ENCODE data around the gene NOL8.
A peak's percentile ranks its signal among the peaks of the same experiment; 100 is the strongest.

Gene NOL8

GRCh38 chr9:92327283-92327850 lies 2.2 kb upstream of the NOL8 start:
- Mint-ChIP-seq H3K27ac (no peak overlapping the region), H3K27me3 (ENCODE audit: low read depth) (no peaks in the 10 kb centered on the region), H3K4me1 (ENCODE audit: low read depth) (peaks cover 24% of the 10 kb centered on the region), H3K9me3 (no peaks in the 10 kb centered on the region), H3K36me3 (ENCODE audit: low read depth) (peaks cover 7% of the 10 kb centered on the region), H3K4me3 (peak overlapping the region; percentile 95)

DNA sequence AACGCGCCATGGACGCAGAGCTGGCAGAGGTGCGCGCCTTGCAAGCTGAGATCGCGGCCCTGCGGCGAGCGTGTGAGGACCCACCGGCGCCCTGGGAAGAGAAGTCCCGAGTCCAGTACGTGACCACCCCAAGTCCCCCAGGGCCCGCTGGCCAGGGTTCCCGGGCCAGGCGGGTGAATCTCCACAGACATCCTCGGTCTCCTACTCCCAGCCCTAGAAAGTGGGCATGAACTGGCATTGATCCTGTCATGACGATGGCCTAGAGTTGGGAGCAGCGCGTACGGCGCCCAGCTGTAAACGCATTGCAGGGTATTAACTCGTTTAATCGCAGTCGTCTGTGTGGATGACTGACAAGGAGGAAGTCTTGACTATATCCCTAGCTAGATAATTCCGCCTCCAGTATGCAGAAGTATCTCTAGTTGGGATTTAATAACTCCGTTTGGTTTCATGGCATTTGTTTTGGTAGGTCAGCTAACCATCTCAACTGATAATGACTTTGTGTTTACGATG lies 896 bp upstream of the NOL8 start:
- Mint-ChIP-seq H3K4me1 (ENCODE audit: low read depth) (peaks cover 24% of the 10 kb centered on the region), H3K36me3 (ENCODE audit: low read depth) (peaks cover 9% of the 10 kb centered on the region), H3K27me3 (ENCODE audit: low read depth) (no peaks in the 10 kb centered on the region), H3K4me3 (peak overlapping the region; percentile 95), H3K9me3 (no peaks in the 10 kb centered on the region), H3K27ac (peak overlapping the region; percentile 96)

GRCh38 chr9:92324889-92325268 lies 271 bp downstream of the NOL8 start:
- Mint-ChIP-seq H3K4me3 (peak overlapping the region; percentile 95), H3K27me3 (ENCODE audit: low read depth) (no peaks in the 10 kb centered on the region), H3K4me1 (ENCODE audit: low read depth) (peaks cover 24% of the 10 kb centered on the region), H3K36me3 (ENCODE audit: low read depth) (peaks cover 14% of the 10 kb centered on the region), H3K27ac (peak overlapping the region; percentile 96), H3K9me3 (no peaks in the 10 kb centered on the region)

DNA sequence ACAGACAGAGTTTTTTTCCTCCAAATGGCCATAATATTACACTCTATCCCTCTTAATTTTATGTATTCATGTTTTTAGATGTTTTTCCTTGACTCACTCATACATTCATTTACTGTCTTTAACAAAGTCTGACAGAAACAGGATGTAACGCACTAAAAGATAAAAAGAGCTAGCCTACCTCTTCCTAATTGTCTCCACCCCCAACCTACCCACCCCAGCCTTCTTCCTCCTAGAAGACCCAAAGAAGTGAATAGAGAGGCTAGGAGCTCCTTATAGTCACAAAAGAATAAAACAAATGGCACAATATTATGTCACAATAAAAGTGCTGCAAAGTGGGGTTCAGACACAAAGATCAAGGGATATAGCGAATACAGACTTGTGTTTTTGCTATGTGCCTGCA lies 719 bp downstream of the NOL8 start:
- H3K4me1 Mint-ChIP-seq (ENCODE audit: low read depth): peaks cover 24% of the 10 kb centered on the region
- no peaks in the 10 kb centered on the region for H3K9me3 Mint-ChIP-seq
- peak overlapping the region; percentile 96 for H3K27ac Mint-ChIP-seq
- peaks cover 16% of the 10 kb centered on the region for H3K36me3 Mint-ChIP-seq (ENCODE audit: low read depth)
- peak overlapping the region; percentile 95 for H3K4me3 Mint-ChIP-seq
- no peaks in the 10 kb centered on the region for H3K27me3 Mint-ChIP-seq (ENCODE audit: low read depth)

DNA sequence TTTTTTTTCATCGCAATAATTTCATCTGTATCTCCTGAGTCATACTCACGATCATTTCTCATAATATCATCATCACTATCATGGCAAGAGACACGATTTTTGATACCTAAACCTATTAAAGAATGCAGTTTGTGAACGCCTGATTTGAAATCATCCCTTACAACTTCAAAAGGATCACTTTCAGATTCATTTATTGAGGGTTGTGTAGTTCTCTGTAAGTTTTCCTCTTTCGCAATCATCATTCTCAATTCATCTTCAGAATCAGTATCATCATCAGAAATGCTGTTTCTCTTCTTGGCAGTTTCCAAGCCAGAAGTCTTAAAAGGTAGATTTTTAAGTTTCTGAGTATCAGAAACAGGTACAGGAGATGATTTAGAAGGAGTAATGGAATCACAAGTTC lies 9.7 kb downstream of the NOL8 start:
- H3K4me1 Mint-ChIP-seq (ENCODE audit: low read depth): peaks cover 9% of the 10 kb centered on the region

GRCh38 chr9:92313624-92314012 lies 11.5 kb downstream of the NOL8 start:
- Mint-ChIP-seq H3K4me1 (ENCODE audit: low read depth) (peaks cover 9% of the 10 kb centered on the region), H3K36me3 (ENCODE audit: low read depth) (peaks cover 57% of the 10 kb centered on the region), H3K9me3 (no peaks in the 10 kb centered on the region), H3K4me3 (no peak overlapping the region), H3K27ac (peak overlapping the region; percentile 28), H3K27me3 (ENCODE audit: low read depth) (no peaks in the 10 kb centered on the region)

More for the DNA sequence above, 9.7 kb downstream of the NOL8 start:
- H3K27ac Mint-ChIP-seq: no peak overlapping the region
- peaks cover 56% of the 10 kb centered on the region for H3K36me3 Mint-ChIP-seq (ENCODE audit: low read depth)
- H3K4me3 Mint-ChIP-seq: no peak overlapping the region
- no peaks in the 10 kb centered on the region for H3K9me3 Mint-ChIP-seq
- H3K27me3 Mint-ChIP-seq (ENCODE audit: low read depth): no peaks in the 10 kb centered on the region

DNA sequence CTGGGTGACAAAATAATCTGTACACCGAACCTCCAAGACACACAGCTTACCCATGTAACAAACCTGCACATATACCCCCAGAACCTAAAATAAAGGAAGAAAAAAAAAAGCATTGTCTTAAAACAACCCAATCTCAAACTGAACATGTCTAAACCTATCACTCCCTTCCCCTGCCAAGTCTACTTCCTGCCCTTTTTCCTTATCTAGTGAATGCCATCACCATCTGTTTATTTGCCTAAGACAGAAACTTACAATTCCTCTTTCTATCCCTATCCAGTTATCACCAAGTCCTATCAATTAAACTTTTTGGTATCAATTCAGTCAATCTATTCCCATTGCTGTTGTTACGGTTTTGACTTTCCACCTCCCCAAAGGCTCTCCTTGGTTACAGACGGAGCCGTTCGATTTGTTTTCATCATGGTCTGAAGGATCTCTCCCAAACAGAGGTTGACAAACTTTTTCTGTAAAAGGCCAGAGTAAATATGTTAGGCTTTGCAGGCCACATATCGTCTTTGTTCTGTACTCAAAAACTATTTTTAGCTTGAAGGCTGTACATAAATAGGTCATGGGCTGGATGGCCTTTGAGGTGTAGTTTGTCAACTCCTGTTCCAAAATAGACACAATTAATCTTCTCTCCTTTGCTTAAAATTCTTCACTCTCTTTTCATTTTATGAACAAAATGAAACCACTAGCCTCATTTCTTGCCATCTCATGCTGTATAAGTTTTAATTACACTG lies 12.1 kb downstream of the NOL8 start:
- Mint-ChIP-seq H3K9me3 (no peaks in the 10 kb centered on the region), H3K4me1 (ENCODE audit: low read depth) (peaks cover 11% of the 10 kb centered on the region), H3K36me3 (ENCODE audit: low read depth) (peaks cover 58% of the 10 kb centered on the region), H3K27ac (peak overlapping the region; percentile 28), H3K4me3 (no peak overlapping the region), H3K27me3 (ENCODE audit: low read depth) (no peaks in the 10 kb centered on the region)

DNA sequence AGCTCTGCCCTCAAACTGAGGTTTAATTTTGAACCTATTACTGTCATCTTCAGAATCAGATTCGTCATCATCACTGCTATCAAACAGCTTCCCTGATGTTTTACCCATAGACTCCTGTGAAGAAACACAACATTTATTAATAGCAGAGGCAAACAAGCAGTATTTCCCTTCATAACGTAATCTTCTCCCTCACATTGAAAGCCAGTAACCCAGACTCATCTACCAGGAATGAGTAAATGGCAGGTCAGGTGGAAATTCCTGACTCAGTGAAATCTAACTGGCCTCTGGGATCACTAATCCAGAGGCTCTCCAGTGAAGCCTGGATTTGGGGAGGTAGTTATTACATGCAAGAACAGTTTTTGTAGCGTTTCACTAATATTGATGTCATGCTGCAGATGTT lies 14.6 kb downstream of the NOL8 start:
- Mint-ChIP-seq H3K4me1 (ENCODE audit: low read depth) (peaks cover 11% of the 10 kb centered on the region), H3K36me3 (ENCODE audit: low read depth) (peaks cover 59% of the 10 kb centered on the region), H3K27ac (no peak overlapping the region), H3K4me3 (no peak overlapping the region), H3K27me3 (ENCODE audit: low read depth) (no peaks in the 10 kb centered on the region), H3K9me3 (no peaks in the 10 kb centered on the region)

DNA sequence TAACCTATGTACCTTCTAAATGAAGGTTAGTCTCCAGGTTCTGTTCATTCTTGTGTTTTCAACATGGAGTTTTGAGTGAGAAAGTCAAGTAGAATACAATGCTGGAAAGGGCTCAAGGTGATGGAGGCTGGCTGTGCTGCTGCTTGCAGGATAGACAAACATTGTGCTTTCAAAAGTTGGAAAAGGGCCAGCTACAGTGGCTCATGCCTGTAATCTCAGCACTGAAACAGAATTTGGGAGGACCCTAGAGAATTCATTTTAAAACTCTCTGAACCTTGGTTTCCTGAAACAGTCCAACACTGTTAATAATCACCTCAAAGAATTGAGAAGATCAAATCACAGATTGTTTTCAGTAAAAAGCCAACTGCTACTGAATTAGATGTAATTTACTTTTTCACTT lies 16.3 kb downstream of the NOL8 start:
- H3K36me3 Mint-ChIP-seq (ENCODE audit: low read depth): peaks cover 59% of the 10 kb centered on the region
- no peaks in the 10 kb centered on the region for H3K9me3 Mint-ChIP-seq
- no peak overlapping the region for H3K27ac Mint-ChIP-seq
- H3K4me3 Mint-ChIP-seq: no peak overlapping the region
- H3K4me1 Mint-ChIP-seq (ENCODE audit: low read depth): peaks cover 11% of the 10 kb centered on the region
- H3K27me3 Mint-ChIP-seq (ENCODE audit: low read depth): no peaks in the 10 kb centered on the region

DNA sequence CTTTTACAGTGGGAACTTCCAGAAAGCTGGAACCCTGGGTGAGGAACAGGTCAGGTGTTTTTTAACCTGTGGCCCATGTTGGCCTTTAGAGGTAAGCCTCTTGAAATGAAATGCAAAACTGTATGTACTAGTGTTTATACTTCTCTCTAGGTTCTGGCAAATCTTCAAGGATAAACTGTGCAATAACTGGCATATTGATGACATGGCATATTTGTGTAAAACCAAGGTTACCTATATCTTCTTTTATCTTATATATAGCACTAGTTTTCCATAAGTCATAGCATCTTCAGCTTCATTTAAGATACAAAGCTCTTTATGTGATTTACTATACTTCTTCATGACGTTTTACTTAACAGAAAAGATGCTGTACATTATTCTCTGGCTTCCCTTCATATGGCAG lies 24.2 kb downstream of the NOL8 start:
- Mint-ChIP-seq H3K27ac (no peak overlapping the region), H3K36me3 (ENCODE audit: low read depth) (peaks cover 57% of the 10 kb centered on the region), H3K4me1 (ENCODE audit: low read depth) (peaks cover 20% of the 10 kb centered on the region), H3K27me3 (ENCODE audit: low read depth) (no peaks in the 10 kb centered on the region), H3K9me3 (no peaks in the 10 kb centered on the region), H3K4me3 (no peak overlapping the region)

GRCh38 chr9:92299116-92299515 lies 26.0 kb downstream of the NOL8 start:
- Mint-ChIP-seq H3K27me3 (ENCODE audit: low read depth) (no peaks in the 10 kb centered on the region), H3K36me3 (ENCODE audit: low read depth) (peaks cover 48% of the 10 kb centered on the region), H3K4me1 (ENCODE audit: low read depth) (peaks cover 33% of the 10 kb centered on the region), H3K27ac (peak overlapping the region; percentile 50), H3K9me3 (no peaks in the 10 kb centered on the region), H3K4me3 (no peak overlapping the region)

DNA sequence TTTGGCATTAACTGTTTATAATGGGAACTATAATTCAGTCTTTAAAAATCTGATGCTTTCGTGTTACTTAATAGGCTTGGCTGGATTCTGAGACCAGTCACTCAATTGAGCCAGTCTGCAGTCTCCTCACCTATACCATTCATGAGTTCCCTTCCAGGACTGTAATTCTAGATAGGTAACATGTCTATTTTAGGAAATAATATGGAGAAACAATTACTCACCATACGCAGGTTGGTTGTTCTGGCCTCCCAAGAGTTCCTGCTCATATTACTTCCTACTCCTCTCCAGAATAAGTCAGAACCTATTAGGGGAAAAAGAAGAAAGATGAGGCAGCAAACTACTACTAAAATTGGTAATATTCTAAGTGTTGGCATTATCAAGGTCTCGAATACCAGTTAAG lies 27.1 kb downstream of the NOL8 start:
- Mint-ChIP-seq H3K9me3 (no peaks in the 10 kb centered on the region), H3K27me3 (ENCODE audit: low read depth) (no peaks in the 10 kb centered on the region), H3K4me1 (ENCODE audit: low read depth) (peaks cover 34% of the 10 kb centered on the region), H3K27ac (peak overlapping the region; percentile 75), H3K4me3 (peak overlapping the region; percentile 60), H3K36me3 (ENCODE audit: low read depth) (peaks cover 43% of the 10 kb centered on the region)

GRCh38 chr9:92297611-92298010 lies 27.5 kb downstream of the NOL8 start:
- Mint-ChIP-seq H3K9me3 (no peaks in the 10 kb centered on the region), H3K36me3 (ENCODE audit: low read depth) (peaks cover 38% of the 10 kb centered on the region), H3K27me3 (ENCODE audit: low read depth) (no peaks in the 10 kb centered on the region), H3K4me1 (ENCODE audit: low read depth) (peaks cover 38% of the 10 kb centered on the region), H3K4me3 (peak overlapping the region; percentile 60), H3K27ac (peak overlapping the region; percentile 75)

- Mint-ChIP-seq H3K36me3 (ENCODE audit: low read depth) (peaks cover 40% of the 10 kb centered on the region), H3K4me1 (ENCODE audit: low read depth) (peaks cover 53% of the 10 kb centered on the region), H3K27ac (peak overlapping the region; percentile 58), H3K27me3 (ENCODE audit: low read depth) (no peaks in the 10 kb centered on the region), H3K4me3 (peak overlapping the region; percentile 18), H3K9me3 (no peaks in the 10 kb centered on the region)
Observed at GRCh38 chr9:92295827-92296258, 29.3 kb downstream of the NOL8 start.

DNA sequence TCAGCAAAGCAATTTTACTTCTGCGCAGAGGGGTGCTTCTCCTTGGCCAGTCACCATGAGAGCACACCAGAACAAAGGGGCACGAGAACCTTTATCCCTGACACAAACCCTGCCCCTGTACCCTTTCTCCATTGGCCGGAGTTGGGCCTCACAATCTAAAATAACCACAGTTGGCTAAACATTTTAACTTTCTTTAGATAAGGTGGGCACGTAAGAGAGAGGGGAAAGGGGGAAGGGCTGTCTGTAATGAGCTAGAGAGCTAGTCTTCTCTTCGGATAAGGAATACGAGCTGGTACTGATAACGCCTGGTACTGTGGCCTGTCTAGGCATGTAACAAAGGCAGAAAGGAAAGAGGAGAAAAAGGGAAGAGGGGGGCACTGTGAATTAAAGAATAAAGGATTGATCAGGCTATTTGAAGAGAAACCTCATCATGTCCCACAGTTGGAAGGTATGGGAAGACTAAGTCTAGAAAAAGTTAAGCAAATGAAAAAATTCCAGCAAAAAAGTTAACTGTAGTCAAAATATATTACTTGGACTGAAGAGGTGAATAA lies 29.8 kb downstream of the NOL8 start:
- Mint-ChIP-seq H3K27ac (peak overlapping the region; percentile 58), H3K36me3 (ENCODE audit: low read depth) (peaks cover 39% of the 10 kb centered on the region), H3K4me1 (ENCODE audit: low read depth) (peaks cover 56% of the 10 kb centered on the region)

More for the DNA sequence above, 29.8 kb downstream of the NOL8 start:
- Mint-ChIP-seq H3K27me3 (ENCODE audit: low read depth) (no peaks in the 10 kb centered on the region), H3K9me3 (no peaks in the 10 kb centered on the region), H3K4me3 (no peak overlapping the region)

Data from T-helper 1 cell treated with Interleukin-12 subunit alpha and Interleukin-12 subunit beta and Interleukin-4 antibody, amounts not matched to agents 30 μg/mL and 1 μg/mL, for 36 hours (primary cell).